Small intestine (tissue), 7 donors: Measurements from ENCODE around the gene STAP2. TPM values are rescaled to one million over a fixed set of nuclear protein-coding genes. Genes with fewer than 3 reads are reported as not detected.

Experiments
- DNase-seq, 2 donors: peaks; one replicate each; pipeline versions ENCODE4 v3.0.0 to v3.0.0-alpha.2; 2013
- FAIRE-seq: peaks from 2 replicates; lab custom pipeline; 2012; peaks lifted over from hg19 to GRCh38; lab: Jason Lieb, UNC
- H3K27ac ChIP-seq, 3 donors: one replicate each; pipeline ENCODE4 v1.5.1; 2013; ENCODE audit warnings: low read length in 2 of 3, mild to moderate bottlenecking in 2 of 3, control low read depth in 1 of 3, inconsistent platforms in 1 of 3, low read depth in 1 of 3, moderate library complexity in 1 of 3
- H3K27me3 ChIP-seq, 3 donors: one replicate each; pipeline ENCODE4 v1.6.1; 2013; ENCODE audit warnings: low read length in 3 of 3, inconsistent platforms in 1 of 3; ENCODE audit not compliant: control insufficient read depth in 3 of 3, insufficient read depth in 3 of 3
- H3K36me3 ChIP-seq, 3 donors: one replicate each; pipeline ENCODE4 v1.6.1; 2013; ENCODE audit warnings: low read length in 3 of 3, inconsistent platforms in 1 of 3, low read depth in 1 of 3, mild to moderate bottlenecking in 1 of 3, moderate library complexity in 1 of 3; ENCODE audit not compliant: control insufficient read depth in 3 of 3, insufficient read depth in 2 of 3
- H3K4me1 ChIP-seq, 3 donors: one replicate each; pipeline ENCODE4 v1.6.1; 2013; ENCODE audit warnings: low read length in 2 of 3, inconsistent platforms in 1 of 3, low read depth in 1 of 3, mild to moderate bottlenecking in 1 of 3, moderate library complexity in 1 of 3; ENCODE audit not compliant: control insufficient read depth in 3 of 3, insufficient read depth in 2 of 3
- H3K4me3 ChIP-seq, 3 donors: one replicate each; pipeline ENCODE4 v1.5.1; 2013; ENCODE audit warnings: low read length in 3 of 3, control low read depth in 1 of 3, inconsistent platforms in 1 of 3, low read depth in 1 of 3, mild to moderate bottlenecking in 1 of 3, moderate library complexity in 1 of 3
- H3K9me3 ChIP-seq, 2 donors: one replicate each; pipeline ENCODE4 v1.6.1; 2013; ENCODE audit warnings: low read depth in 1 of 2, low read length in 1 of 2; ENCODE audit not compliant: control insufficient read depth in 2 of 2, insufficient read depth in 1 of 2
- WGBS, 3 donors: extraction: QIAGEN DNeasy Blood & Tissue Kit; methylation state at CpG; one replicate each; pipeline ENCODE4 v1.1.7; 2013; 5-methylcytosine and 5-hydroxymethylcytosine counted together
- polyA plus RNA-seq, 4 donors: library from polyadenylated mRNA; stranded (reverse) in 3 of 4; unstranded in 1 of 4; fragments of 200-250 nt in 3 of 4; fragments of 120-200 nt in 1 of 4; gene quantifications; one replicate each; pipeline versions ENCODE4 v1.2.1 to v1.2.3, GENCODE V29; 2013
- donor health status: healthy with polysubstance abuse.
- donor health status: control.
- donor health status: control.
- donor health status: Bipolar disorder and iron deficiency.
- donor health status: healthy.

Gene STAP2
- polyA plus RNA-seq, 4 donors: 75.5 to 261 (median 140) TPM

DNA sequence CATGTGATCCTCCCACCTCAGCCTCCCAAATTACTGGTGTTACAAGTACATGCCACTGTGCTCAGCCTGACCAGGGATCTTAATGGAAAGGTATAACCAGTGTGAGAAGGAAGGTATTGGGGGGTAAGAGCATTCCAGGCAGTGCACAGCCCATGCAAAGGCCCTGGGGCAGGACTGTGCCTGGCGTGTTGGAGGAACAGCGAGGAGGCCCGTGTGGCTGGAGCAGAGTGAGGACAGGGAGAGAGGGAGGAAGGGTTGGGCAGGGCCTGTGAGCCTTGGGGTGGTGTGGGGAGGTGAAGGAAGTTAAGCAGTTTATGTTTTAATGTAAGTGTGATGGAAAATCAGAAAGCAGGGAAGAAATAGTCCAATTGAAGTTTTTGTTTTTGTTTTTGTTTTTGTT is 38.0 kb downstream of the STAP2 start:
- WGBS, 3 donors: 88 to 95% (median 89%) methylated on average over 3 of the region's 3 CpGs
- H3K4me1 ChIP-seq: peaks cover 0 to 4% (median 0%) of the 10 kb centered on the region in 3 donors
- H3K4me3 ChIP-seq: no peak overlapping the region
- DNase-seq (no peak), FAIRE-seq (no peak)
- no peak overlapping the region for H3K27ac ChIP-seq
- H3K27me3 ChIP-seq: peaks cover 0 to 5% (median 0%) of the 10 kb centered on the region in 3 donors
- H3K36me3 ChIP-seq: no peaks in the 10 kb centered on the region
- H3K9me3 ChIP-seq: no peaks in the 10 kb centered on the region

GRCh38 chr19:4298810-4299550 is 39.6 kb downstream of the STAP2 start:
- H3K27me3 ChIP-seq: no peaks in the 10 kb centered on the region
- H3K4me1 ChIP-seq: no peaks in the 10 kb centered on the region
- H3K4me3 ChIP-seq: no peak overlapping the region
- H3K36me3 ChIP-seq: no peaks in the 10 kb centered on the region
- FAIRE-seq (no peak), DNase-seq (no peak)
- 71 to 87% (median 82%) methylated on average over 8 of the region's 8 CpGs for WGBS, 3 donors
- H3K27ac ChIP-seq: no peak overlapping the region
- H3K9me3 ChIP-seq: no peaks in the 10 kb centered on the region

- 71 to 74% (median 72%) methylated on average over 27 of the region's 27 CpGs for WGBS, 3 donors
- Histone ChIP-seq H3K9me3 (no peaks in the 10 kb centered on the region), H3K27ac (no peak overlapping the region), H3K4me1 (no peaks in the 10 kb centered on the region), H3K4me3 (peak overlapping the region in 1 of 3 donors; percentile 32), H3K27me3 (no peaks in the 10 kb centered on the region), H3K36me3 (no peaks in the 10 kb centered on the region)
- DNase-seq: peak in 1 of 2 donors; percentile 22
- no peak for FAIRE-seq
Measured at GRCh38 chr19:4297901-4298809, 40.5 kb downstream of the STAP2 start.

DNA sequence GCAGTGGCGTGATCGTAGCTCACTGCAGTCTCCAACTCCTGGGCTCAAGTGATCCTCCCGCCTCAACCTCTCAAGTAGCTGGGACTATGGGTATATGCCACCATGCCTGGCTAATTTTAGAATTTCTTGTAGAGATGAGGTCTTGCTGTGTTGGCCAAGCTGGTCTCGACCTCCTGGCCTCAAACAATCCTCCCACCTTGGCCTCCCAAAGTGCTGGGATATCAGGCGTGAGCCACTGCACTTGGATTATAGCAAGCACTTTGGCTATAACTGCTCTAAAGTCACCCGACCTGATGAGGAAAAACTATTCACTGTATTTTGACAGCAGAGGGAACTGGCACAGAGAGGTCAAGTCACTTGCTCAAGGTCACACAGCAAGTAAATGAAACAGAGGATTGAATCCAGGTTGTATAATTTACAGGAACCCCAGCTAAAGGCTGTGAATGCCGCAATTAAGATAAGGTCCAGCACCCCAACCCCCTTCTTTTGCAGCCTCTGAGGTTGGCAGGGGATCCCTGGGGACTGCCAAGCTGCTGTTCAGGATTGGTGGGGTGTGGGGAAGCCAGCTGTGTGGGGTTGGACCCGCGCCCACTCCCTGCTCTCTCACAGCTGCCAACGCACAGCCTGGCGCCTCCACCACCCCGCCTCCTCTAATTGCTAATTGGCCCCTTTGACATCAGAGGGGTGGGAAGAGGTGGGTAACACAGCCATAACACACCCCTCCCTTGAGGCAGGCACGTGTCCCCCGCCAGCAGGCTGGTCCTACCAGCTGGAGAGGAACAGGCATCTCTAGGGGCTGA is 42.5 kb downstream of the STAP2 start:
- H3K27me3 ChIP-seq: no peaks in the 10 kb centered on the region
- no peaks in the 10 kb centered on the region for H3K36me3 ChIP-seq
- H3K4me1 ChIP-seq: no peaks in the 10 kb centered on the region
- H3K9me3 ChIP-seq: no peaks in the 10 kb centered on the region
- FAIRE-seq (no peak), DNase-seq (peak in 1 of 2 donors; percentile 21)
- WGBS, 3 donors: 26 to 40% (median 38%) methylated on average over 12 to 14 of the region's 14 CpGs
- no peak overlapping the region for H3K4me3 ChIP-seq
- no peak overlapping the region for H3K27ac ChIP-seq

DNA sequence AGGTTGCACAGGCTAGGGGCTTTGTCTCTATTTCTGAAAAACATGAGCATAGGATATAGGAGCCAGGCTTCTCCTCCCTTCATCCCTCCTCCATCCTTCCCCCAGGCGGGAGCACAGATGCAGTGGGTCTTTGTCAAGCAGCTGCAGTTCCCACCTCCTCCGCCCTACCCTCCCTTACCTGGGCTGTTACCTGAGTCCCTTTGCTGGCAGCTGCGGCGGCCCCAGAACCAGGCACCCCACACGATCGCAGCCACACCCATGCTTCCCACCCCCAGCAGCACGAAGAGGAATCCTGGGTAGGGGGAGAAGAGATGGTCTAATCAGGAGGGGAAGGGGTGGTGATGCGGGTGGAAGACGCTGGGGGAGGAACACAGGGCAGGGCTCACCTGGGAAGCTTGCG is 44.2 kb downstream of the STAP2 start:
- H3K4me1 ChIP-seq: no peaks in the 10 kb centered on the region
- H3K4me3 ChIP-seq: no peak overlapping the region
- DNase-seq (no peak), FAIRE-seq (no peak)
- peaks cover 0 to 3% (median 0%) of the 10 kb centered on the region in 3 donors for H3K36me3 ChIP-seq
- H3K27me3 ChIP-seq: no peaks in the 10 kb centered on the region
- H3K27ac ChIP-seq: no peak overlapping the region
- 37 to 51% (median 40%) methylated on average over 10 of the region's 10 CpGs for WGBS, 3 donors
- H3K9me3 ChIP-seq: no peaks in the 10 kb centered on the region

GRCh38 chr19:4292515-4292914 is 46.1 kb downstream of the STAP2 start:
- H3K9me3 ChIP-seq: no peaks in the 10 kb centered on the region
- no peaks in the 10 kb centered on the region for H3K27me3 ChIP-seq
- DNase-seq: no peak
- 78 to 85% (median 78%) methylated on average over 9 to 15 of the region's 15 CpGs for WGBS, 3 donors
- H3K36me3 ChIP-seq: peaks cover 0 to 3% (median 0%) of the 10 kb centered on the region in 3 donors
- FAIRE-seq: no peak
- H3K4me3 ChIP-seq: no peak overlapping the region
- no peaks in the 10 kb centered on the region for H3K4me1 ChIP-seq
- H3K27ac ChIP-seq: no peak overlapping the region

DNA sequence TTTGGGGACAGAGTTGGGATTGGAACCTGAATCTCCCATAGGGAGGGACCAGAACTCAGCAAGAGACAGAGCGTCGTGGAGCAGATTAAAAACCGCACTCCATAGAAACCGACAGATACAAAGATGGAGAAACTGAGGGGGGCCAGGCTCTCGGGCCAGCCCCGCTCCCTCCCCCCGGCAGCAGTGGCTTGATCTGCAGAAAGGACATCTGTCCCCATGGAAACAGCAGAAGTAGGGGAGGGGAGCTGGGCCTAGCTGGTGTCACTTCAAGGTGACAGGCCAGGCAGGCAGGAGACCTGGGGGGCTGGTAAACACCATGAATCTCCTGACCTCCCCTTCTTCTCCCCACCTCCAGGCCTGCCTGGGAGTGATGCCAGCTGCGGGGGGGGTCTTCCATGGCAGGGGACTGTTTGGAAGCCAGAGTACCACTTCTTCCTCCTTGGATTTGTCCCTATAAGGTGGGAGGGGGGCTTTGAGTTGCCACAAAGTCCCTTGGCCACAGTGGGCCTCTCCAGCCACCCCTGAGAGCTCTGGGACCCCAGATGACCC is 47.4 kb downstream of the STAP2 start:
- WGBS, 3 donors: 69 to 87% (median 85%) methylated on average over 8 of the region's 8 CpGs
- H3K27ac ChIP-seq: no peak overlapping the region
- H3K4me1 ChIP-seq: no peaks in the 10 kb centered on the region
- no peaks in the 10 kb centered on the region for H3K9me3 ChIP-seq
- FAIRE-seq (no peak), DNase-seq (no peak)
- H3K36me3 ChIP-seq: peaks cover 0 to 3% (median 0%) of the 10 kb centered on the region in 3 donors
- H3K4me3 ChIP-seq: no peak overlapping the region
- no peaks in the 10 kb centered on the region for H3K27me3 ChIP-seq
